ENCODE results near the gene PRKAG2. TPM values are rescaled to one million over a fixed set of nuclear protein-coding genes. Genes with fewer than 3 reads are reported as not detected.

The PRKAG2 gene
- total RNA-seq, 1 donor from 2014 or later = 20.6 TPM

GRCh38 chr7:151677581-151678226 lies 199.2 kb downstream of the PRKAG2 start:
- Mint-ChIP-seq H3K36me3 (ENCODE audit: insufficient read depth) (no peaks in the 10 kb centered on the region), H3K27me3 (peaks cover 24% of the 10 kb centered on the region), H3K27ac (no peak overlapping the region), H3K4me3 (ENCODE audit: low read depth) (no peak overlapping the region), H3K9me3 (ENCODE audit: low read depth) (no peaks in the 10 kb centered on the region), H3K4me1 (ENCODE audit: low read depth) (peaks cover 6% of the 10 kb centered on the region)
- no peak for TF ChIP-seq CTCF (IDR thresholded peaks at IDR 0.05; ENCODE audit: unreplicated experiment)
- no peak for DNase-seq (ENCODE audit: low spot score, unreplicated experiment)

GRCh38 chr7:151676759-151677158 lies 200.2 kb downstream of the PRKAG2 start:
- no peak for TF ChIP-seq CTCF (IDR thresholded peaks at IDR 0.05; ENCODE audit: unreplicated experiment)
- Mint-ChIP-seq H3K9me3 (ENCODE audit: low read depth) (no peaks in the 10 kb centered on the region), H3K36me3 (ENCODE audit: insufficient read depth) (no peaks in the 10 kb centered on the region), H3K27me3 (peaks cover 22% of the 10 kb centered on the region), H3K4me1 (ENCODE audit: low read depth) (peaks cover 6% of the 10 kb centered on the region), H3K27ac (peak overlapping the region; percentile 62), H3K4me3 (ENCODE audit: low read depth) (no peak overlapping the region)
- no peak for DNase-seq (ENCODE audit: low spot score, unreplicated experiment)

- H3K36me3 Mint-ChIP-seq (ENCODE audit: insufficient read depth) = no peaks in the 10 kb centered on the region
- H3K27me3 Mint-ChIP-seq = peaks cover 12% of the 10 kb centered on the region
- DNase-seq (ENCODE audit: low spot score, unreplicated experiment) = no peak
- H3K27ac Mint-ChIP-seq = no peak overlapping the region
- H3K4me1 Mint-ChIP-seq (ENCODE audit: low read depth) = peaks cover 8% of the 10 kb centered on the region
- H3K4me3 Mint-ChIP-seq (ENCODE audit: low read depth) = no peak overlapping the region
- no peak for TF ChIP-seq CTCF (IDR thresholded peaks at IDR 0.05; ENCODE audit: unreplicated experiment)
- H3K9me3 Mint-ChIP-seq (ENCODE audit: low read depth) = no peaks in the 10 kb centered on the region
Observed at GRCh38 chr7:151675196-151675920, 201.6 kb downstream of the PRKAG2 start.

- Mint-ChIP-seq H3K27me3 (peaks cover 12% of the 10 kb centered on the region), H3K4me1 (ENCODE audit: low read depth) (peaks cover 8% of the 10 kb centered on the region), H3K4me3 (ENCODE audit: low read depth) (no peak overlapping the region), H3K9me3 (ENCODE audit: low read depth) (no peaks in the 10 kb centered on the region), H3K27ac (no peak overlapping the region), H3K36me3 (ENCODE audit: insufficient read depth) (no peaks in the 10 kb centered on the region)
- TF ChIP-seq CTCF (IDR thresholded peaks at IDR 0.05; ENCODE audit: unreplicated experiment) = no peak
- DNase-seq (ENCODE audit: low spot score, unreplicated experiment) = no peak
Observed at GRCh38 chr7:151674161-151674920, 202.6 kb downstream of the PRKAG2 start.

GRCh38 chr7:151673216-151673615 lies 203.7 kb downstream of the PRKAG2 start:
- no peak for TF ChIP-seq CTCF (IDR thresholded peaks at IDR 0.05; ENCODE audit: unreplicated experiment)
- H3K4me3 Mint-ChIP-seq (ENCODE audit: low read depth) = no peak overlapping the region
- peaks cover under 1% of the 10 kb centered on the region for H3K9me3 Mint-ChIP-seq (ENCODE audit: low read depth)
- peak overlapping the region; percentile 8 for H3K27ac Mint-ChIP-seq
- no peak for DNase-seq (ENCODE audit: low spot score, unreplicated experiment)
- peaks cover 8% of the 10 kb centered on the region for H3K4me1 Mint-ChIP-seq (ENCODE audit: low read depth)
- peaks cover 11% of the 10 kb centered on the region for H3K27me3 Mint-ChIP-seq
- no peaks in the 10 kb centered on the region for H3K36me3 Mint-ChIP-seq (ENCODE audit: insufficient read depth)
